CD14-positive monocyte (primary cell): Measurements from ENCODE around the gene RGS7. TPM values are rescaled to one million over a fixed set of nuclear protein-coding genes. Genes with fewer than 3 reads are reported as not detected.

Experiments
- DNase-seq, 3 donors: peaks; one replicate each; pipeline ENCODE4 v3.0.0-alpha.2; 2011 to 2022
- H2AFZ ChIP-seq: 2 replicates; pipeline ENCODE4 v1.6.0; 2012; ENCODE audit warnings: mild to moderate bottlenecking, low read depth, low read length, inconsistent platforms; ENCODE audit not compliant: insufficient read depth, poor library complexity, severe bottlenecking
- H3K27ac ChIP-seq, 2 donors: 1 replicate in 1 of 2; 2 replicates in 1 of 2; pipeline ENCODE4 v1.5.1; 2012 to 2013; ENCODE audit warnings: low read length in 2 of 2, control low read depth in 1 of 2, inconsistent platforms in 1 of 2, low read depth in 1 of 2, mild to moderate bottlenecking in 1 of 2
- H3K27me3 ChIP-seq, 2 donors: one replicate each; pipeline versions ENCODE4 v1.6.0 to v1.6.1; 2011 to 2013; ENCODE audit warnings: low read length in 2 of 2; ENCODE audit not compliant: control insufficient read depth in 2 of 2, insufficient read depth in 2 of 2
- H3K36me3 ChIP-seq, 2 donors: replicated peaks in 1 of 2; 1 replicate in 1 of 2; 2 replicates in 1 of 2; pipeline versions ENCODE4 v1.5.1 to v1.6.1; 2012 to 2013; ENCODE audit warnings: low read length in 2 of 2, control low read depth in 1 of 2, inconsistent platforms in 1 of 2, mild to moderate bottlenecking in 1 of 2; ENCODE audit not compliant: insufficient read depth in 2 of 2, control insufficient read depth in 1 of 2
- H3K4me1 ChIP-seq, 2 donors: 1 replicate in 1 of 2; 2 replicates in 1 of 2; pipeline versions ENCODE4 v1.5.1 to v1.6.1; 2012 to 2013; ENCODE audit warnings: low read length in 2 of 2, control low read depth in 1 of 2, inconsistent platforms in 1 of 2, mild to moderate bottlenecking in 1 of 2, moderate library complexity in 1 of 2; ENCODE audit not compliant: insufficient read depth in 2 of 2, control insufficient read depth in 1 of 2
- H3K4me2 ChIP-seq: replicated peaks from 2 replicates; pipeline ENCODE3; 2012; ENCODE audit warnings: low read length, moderate library complexity, mild to moderate bottlenecking; ENCODE audit not compliant: poor library complexity, severe bottlenecking; ENCODE audit errors: extremely low read depth
- H3K4me3 ChIP-seq, 3 experiments: fragments of 200-600 bp in 1 of 3; sonication (generic) in 1 of 3; replicated peaks in 1 of 3; 1 replicate in 2 of 3; 2 replicates in 1 of 3; pipeline ENCODE4 v1.5.1; 2011 to 2013; ENCODE audit warnings: low read length in 3 of 3, mild to moderate bottlenecking in 3 of 3, control low read depth in 2 of 3, low read depth in 2 of 3, inconsistent platforms in 1 of 3, moderate library complexity in 1 of 3
- H3K79me2 ChIP-seq: 2 replicates; pipeline ENCODE4 v1.6.0; 2012; ENCODE audit warnings: mild to moderate bottlenecking, control low read depth, inconsistent platforms, low read length, moderate library complexity; ENCODE audit not compliant: insufficient read depth
- H3K9ac ChIP-seq: 2 replicates; pipeline ENCODE4 v1.6.0; 2017; ENCODE audit warnings: low read length, mild to moderate bottlenecking; ENCODE audit not compliant: insufficient read depth, poor library complexity, severe bottlenecking
- H3K9me3 ChIP-seq, 2 donors: replicated peaks in 1 of 2; 1 replicate in 1 of 2; 2 replicates in 1 of 2; pipeline versions ENCODE4 v1.5.1 to v1.6.1; 2012 to 2013; ENCODE audit warnings: low read length in 2 of 2, control low read depth in 1 of 2; ENCODE audit not compliant: control insufficient read depth in 1 of 2, insufficient read depth in 1 of 2
- H4K20me1 ChIP-seq: 2 replicates; pipeline ENCODE4 v1.6.0; 2012; ENCODE audit warnings: mild to moderate bottlenecking, low read length, control low read depth, moderate library complexity; ENCODE audit not compliant: insufficient read depth
- H3K27ac Mint-ChIP-seq, 7 donors: one replicate each; pipeline ENCODE4 v1.8.0; 2020; ENCODE audit warnings: mild to moderate bottlenecking in 7 of 7, mixed read lengths in 7 of 7, moderate library complexity in 6 of 7, inconsistent platforms in 2 of 7
- H3K27me3 Mint-ChIP-seq, 3 donors: one replicate each; pipeline ENCODE4 v1.8.0; 2021 to 2022; ENCODE audit warnings: low read depth in 3 of 3, mild to moderate bottlenecking in 3 of 3, mixed read lengths in 3 of 3, moderate library complexity in 3 of 3, inconsistent platforms in 1 of 3
- H3K36me3 Mint-ChIP-seq, 2 donors: one replicate each; pipeline ENCODE4 v1.8.0; 2020; ENCODE audit warnings: mixed read lengths in 2 of 2, inconsistent platforms in 1 of 2, mild to moderate bottlenecking in 1 of 2
- H3K4me1 Mint-ChIP-seq: one replicate; pipeline ENCODE4 v1.8.0; 2020; ENCODE audit warnings: mild to moderate bottlenecking, mixed read lengths
- H3K4me3 Mint-ChIP-seq, 2 donors: one replicate each; pipeline ENCODE4 v1.8.0; 2020; ENCODE audit warnings: mild to moderate bottlenecking in 2 of 2, mixed read lengths in 2 of 2, moderate library complexity in 1 of 2
- H3K9me3 Mint-ChIP-seq, 7 donors: one replicate each; pipeline ENCODE4 v1.8.0; 2020 to 2022; ENCODE audit warnings: mixed read lengths in 7 of 7, mild to moderate bottlenecking in 6 of 7, moderate library complexity in 6 of 7, inconsistent platforms in 2 of 7
- CTCF ChIP-seq: fragments of 200-600 bp; IDR thresholded peaks from one replicate; pipeline ENCODE4 v1.8.0; 2022; ENCODE audit warnings: antibody characterized with exemption, mild to moderate bottlenecking
- WGBS: methylation state at CpG from one replicate; pipeline ENCODE4 v1.1.5; 2013; ENCODE audit warnings: missing lambda C conversion rate; ENCODE audit not compliant: insufficient coverage; 5-methylcytosine and 5-hydroxymethylcytosine counted together
- intact Hi-C, 2 donors: fragments of 100-400 bp; cut with micrococcal nuclease; formaldehyde crosslinking; loops; one replicate each; pipeline versions ENCODE4 v1.15.0 to v1.15.1; 2023
- polyA plus RNA-seq, 3 donors: library from polyadenylated mRNA; depleted of rRNA in 1 of 3; unstranded in 2 of 3; stranded (reverse) in 1 of 3; fragments of 300-500 nt in 2 of 3; fragments of >200 nt in 1 of 3; fragmentation: Illumina TruSeq in 2 of 3; gene quantifications; 1 replicate in 2 of 3; 2 replicates in 1 of 3; pipeline ENCODE4 v1.2.3, GENCODE V29; 2012 to 2021

The RGS7 gene
- polyA plus RNA-seq, 3 donors, result not detected

- H4K20me1 ChIP-seq, result no peaks in the 10 kb centered on the region
- Mint-ChIP-seq H3K9me3 (peaks cover 0 to 8% (median 4%) of the 10 kb centered on the region in 7 donors), H3K4me1 (no peaks in the 10 kb centered on the region), H3K36me3 (no peaks in the 10 kb centered on the region), H3K27ac (no peak overlapping the region), H3K27me3 (peaks cover 0 to 2% (median 0%) of the 10 kb centered on the region in 3 donors), H3K4me3 (no peak overlapping the region)
- H3K9ac ChIP-seq, result no peak overlapping the region
- no peak overlapping the region for H3K4me3 ChIP-seq
- DNase-seq, result no peak
- no peak overlapping the region for H2AFZ ChIP-seq
- H3K4me2 ChIP-seq, result no peak overlapping the region
- no CpG with 5 or more reads among the region's 1 CpG for WGBS
- H3K36me3 ChIP-seq, result no peaks in the 10 kb centered on the region
- TF ChIP-seq CTCF, result no peak
- H3K79me2 ChIP-seq, result no peaks in the 10 kb centered on the region
- intact Hi-C loops, result no loop called here
- H3K4me1 ChIP-seq, result no peaks in the 10 kb centered on the region
- H3K27me3 ChIP-seq, result no peaks in the 10 kb centered on the region
- no peak overlapping the region for H3K27ac ChIP-seq
- H3K9me3 ChIP-seq, result no peaks in the 10 kb centered on the region
Measured at GRCh38 chr1:241330619-241331327, 26.2 kb downstream of the RGS7 start.

GRCh38 chr1:241325456-241325855, 31.5 kb downstream of the RGS7 start:
- Mint-ChIP-seq H3K27me3 (peaks cover 0 to 2% (median 0%) of the 10 kb centered on the region in 3 donors), H3K27ac (no peak overlapping the region), H3K4me3 (no peak overlapping the region), H3K9me3 (peaks cover 0 to 5% (median 4%) of the 10 kb centered on the region in 7 donors), H3K4me1 (no peaks in the 10 kb centered on the region), H3K36me3 (no peaks in the 10 kb centered on the region)
- Histone ChIP-seq H3K9me3 (no peaks in the 10 kb centered on the region), H3K79me2 (no peaks in the 10 kb centered on the region), H2AFZ (no peak overlapping the region), H4K20me1 (no peaks in the 10 kb centered on the region), H3K4me1 (no peaks in the 10 kb centered on the region), H3K27ac (no peak overlapping the region), H3K9ac (no peak overlapping the region), H3K36me3 (no peaks in the 10 kb centered on the region), H3K4me2 (no peak overlapping the region), H3K4me3 (no peak overlapping the region), H3K27me3 (no peaks in the 10 kb centered on the region)
- no peak for DNase-seq
- intact Hi-C loops, result no loop called here
- no CpG with 5 or more reads among the region's 2 CpGs for WGBS
- no peak for TF ChIP-seq CTCF
